Measurements from ENCODE around the gene INHBA.

GRCh38 chr7:41648501-41648900 lies 54.4 kb downstream of the INHBA start:
- TF ChIP-seq CTCF (IDR thresholded peaks at IDR 0.05) (no peak), POLR2A (IDR thresholded peaks at IDR 0.05) (no peak)
